Keratinocyte (primary cell): Measurements from ENCODE around the gene TMA16.

Source experiments
- CTCF ChIP-seq, 3 experiments: IDR thresholded peaks in 1 of 3; conservative IDR thresholded peaks in 1 of 3; optimal IDR thresholded peaks in 1 of 3; 2 replicates in 2 of 3; 3 replicates in 1 of 3; pipeline versions ENCODE3 to v1.5.1; 2011; ENCODE audit warnings: low read length in 3 of 3, mild to moderate bottlenecking in 3 of 3, moderate library complexity in 2 of 3, control low read depth in 1 of 3, inconsistent platforms in 1 of 3; ENCODE audit not compliant: insufficient read depth in 2 of 3; ENCODE audit errors: extremely low read depth in 1 of 3
- EZH2 ChIP-seq: IDR thresholded peaks from one replicate; pipeline ENCODE4 v1.6.1; 2012; ENCODE audit warnings: inconsistent platforms, mild to moderate bottlenecking, low read length, moderate library complexity

GRCh38 chr4:163565226-163566135, 71.0 kb downstream of the TMA16 start:
- TF ChIP-seq CTCF (optimal IDR thresholded peaks at IDR 0.05 in 1 of 3, IDR thresholded peaks at IDR 0.05 in 1 of 3, conservative IDR thresholded peaks at IDR 0.05 in 1 of 3; ENCODE audit: extremely low read depth in 1 of 3, insufficient read depth in 2 of 3, low read length in 3 of 3) (no peak), EZH2 (no peak)
